SU-DHL-6 (cell line): ENCODE data around the gene MSH6.

ENCODE experiments used
- H2AFZ ChIP-seq: fragments of 200-600 bp; sonication (generic); 2 replicates; pipeline ENCODE4 v1.6.1; 2014; ENCODE audit warnings: low read depth, mild to moderate bottlenecking, moderate library complexity, mixed read lengths, antibody characterized with exemption, low read length; ENCODE audit not compliant: severe bottlenecking
- H3F3A ChIP-seq: fragments of 200-600 bp; shearing (Covaris generic); 2 replicates; pipeline ENCODE4 v1.6.0; 2016; ENCODE audit warnings: antibody characterized with exemption, mild to moderate bottlenecking; ENCODE audit not compliant: insufficient read depth
- H3K27ac ChIP-seq: fragments of 200-600 bp; sonication (generic); 2 replicates; pipeline ENCODE4 v1.5.1; 2016; ENCODE audit warnings: low read depth, mild to moderate bottlenecking, low read length, moderate library complexity, mixed read lengths
- H3K27me3 ChIP-seq: fragments of 200-600 bp; sonication (generic), shearing (Covaris generic); 2 replicates; pipeline ENCODE4 v1.6.0; 2014; ENCODE audit warnings: mild to moderate bottlenecking, low read length
- H3K36me3 ChIP-seq: fragments of 200-600 bp; sonication (generic); 2 replicates; pipeline ENCODE4 v1.6.1; 2014; ENCODE audit warnings: mild to moderate bottlenecking, low read length, mixed read lengths
- H3K4me2 ChIP-seq: fragments of 300-600, 200-600 bp; shearing (Covaris generic), sonication (generic); 2 replicates; pipeline ENCODE4 v1.6.0; 2014; ENCODE audit warnings: low read length, low read depth, mild to moderate bottlenecking; ENCODE audit not compliant: poor library complexity, severe bottlenecking
- H3K4me3 ChIP-seq: fragments of 200-600 bp; sonication (generic); 2 replicates; pipeline ENCODE4 v1.5.1; 2014; ENCODE audit warnings: antibody characterized with exemption, low read length, mild to moderate bottlenecking, mixed read lengths; ENCODE audit not compliant: insufficient read depth, poor library complexity, severe bottlenecking
- H3K79me2 ChIP-seq: fragments of 200-600 bp; sonication (generic); 2 replicates; pipeline ENCODE4 v1.6.1; 2014; ENCODE audit warnings: mild to moderate bottlenecking, low read length, moderate library complexity; ENCODE audit not compliant: insufficient read depth
- H3K9ac ChIP-seq: fragments of 200-600 bp; sonication (generic); 2 replicates; pipeline ENCODE4 v1.7.0; 2014; ENCODE audit warnings: mild to moderate bottlenecking, low read length
- H3K9me2 ChIP-seq: fragments of 200-600 bp; sonication (generic); replicated peaks from 2 replicates; pipeline ENCODE4 v1.6.1; 2014; ENCODE audit warnings: low read length; ENCODE audit not compliant: insufficient read depth
- H3K9me3 ChIP-seq: fragments of 200-600 bp; sonication (generic); 2 replicates; pipeline ENCODE4 v1.6.1; 2014; ENCODE audit warnings: low read length, mixed read lengths; ENCODE audit not compliant: insufficient read depth
- H4K20me1 ChIP-seq: fragments of 200-600 bp; sonication (generic); 2 replicates; pipeline ENCODE4 v1.6.1; 2014; ENCODE audit warnings: low read depth, mild to moderate bottlenecking, antibody characterized with exemption, low read length, moderate library complexity, mixed read lengths
- EZH2phosphoT487 ChIP-seq: fragments of 200-600 bp; sonication (generic), shearing (Covaris generic); conservative IDR thresholded peaks from 2 replicates; pipeline ENCODE4 v1.6.1; 2018; ENCODE audit warnings: mild to moderate bottlenecking, antibody characterized with exemption, low read length, moderate library complexity, mixed read lengths
- TF ChIP-seq, protein P1 (sequence below): fragments of 200-600 bp; sonication (generic); IDR thresholded peaks from one replicate; pipeline ENCODE4 v1.5.1; 2017; ENCODE audit warnings: antibody characterized with exemption, mild to moderate bottlenecking, low read length, moderate library complexity; ENCODE audit not compliant: insufficient read depth, poor library complexity, severe bottlenecking

MSH6 gene

DNA sequence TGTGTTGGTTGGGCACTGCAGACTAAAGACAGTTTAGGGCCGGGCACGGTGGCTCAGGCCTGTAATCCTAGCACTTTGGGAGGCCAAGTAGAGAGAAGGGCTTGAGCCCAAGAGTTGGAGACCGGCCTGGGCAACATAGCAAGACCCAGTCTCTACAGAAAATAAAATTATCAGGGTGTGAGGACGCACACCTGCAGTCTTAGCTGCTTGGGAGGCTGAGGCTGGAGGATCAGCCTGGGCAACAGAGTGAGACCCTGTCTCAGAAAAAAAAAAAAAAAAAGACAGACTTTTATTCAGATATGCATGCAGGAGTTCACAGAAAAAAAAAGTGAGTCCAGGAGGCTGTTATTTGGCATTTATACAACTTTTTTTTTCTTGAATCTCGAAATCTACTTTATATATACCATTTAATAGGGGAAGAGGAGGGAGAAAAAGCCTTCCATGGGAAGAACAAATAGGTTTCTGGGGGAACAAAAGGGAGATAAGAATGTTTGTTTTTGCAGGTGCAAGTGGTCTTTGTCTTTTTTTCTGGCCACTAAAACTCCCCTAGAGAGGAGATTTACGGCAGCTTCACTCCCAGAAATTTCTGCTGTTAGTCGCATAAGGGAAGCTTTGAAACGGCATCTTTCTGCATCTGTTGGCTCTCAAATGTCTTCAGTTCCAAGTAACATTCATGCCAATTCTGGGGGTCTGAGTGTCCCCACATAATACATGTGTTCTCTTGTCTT lies 4.1 kb upstream of the MSH6 start:
- Histone ChIP-seq H3K27ac (no peak overlapping the region), H3K9me2 (no peaks in the 10 kb centered on the region), H2AFZ (no peak overlapping the region), H3K4me2 (no peak overlapping the region), H3K9me3 (no peaks in the 10 kb centered on the region), H3K79me2 (peaks cover 20% of the 10 kb centered on the region), H3K36me3 (no peaks in the 10 kb centered on the region), H3K4me3 (no peak overlapping the region), H3K27me3 (no peaks in the 10 kb centered on the region), H4K20me1 (no peaks in the 10 kb centered on the region), H3K9ac (no peak overlapping the region), H3F3A (peaks cover 54% of the 10 kb centered on the region)
- no peak for TF ChIP-seq EZH2phosphoT487
- TF ChIP-seq, protein P1, sequence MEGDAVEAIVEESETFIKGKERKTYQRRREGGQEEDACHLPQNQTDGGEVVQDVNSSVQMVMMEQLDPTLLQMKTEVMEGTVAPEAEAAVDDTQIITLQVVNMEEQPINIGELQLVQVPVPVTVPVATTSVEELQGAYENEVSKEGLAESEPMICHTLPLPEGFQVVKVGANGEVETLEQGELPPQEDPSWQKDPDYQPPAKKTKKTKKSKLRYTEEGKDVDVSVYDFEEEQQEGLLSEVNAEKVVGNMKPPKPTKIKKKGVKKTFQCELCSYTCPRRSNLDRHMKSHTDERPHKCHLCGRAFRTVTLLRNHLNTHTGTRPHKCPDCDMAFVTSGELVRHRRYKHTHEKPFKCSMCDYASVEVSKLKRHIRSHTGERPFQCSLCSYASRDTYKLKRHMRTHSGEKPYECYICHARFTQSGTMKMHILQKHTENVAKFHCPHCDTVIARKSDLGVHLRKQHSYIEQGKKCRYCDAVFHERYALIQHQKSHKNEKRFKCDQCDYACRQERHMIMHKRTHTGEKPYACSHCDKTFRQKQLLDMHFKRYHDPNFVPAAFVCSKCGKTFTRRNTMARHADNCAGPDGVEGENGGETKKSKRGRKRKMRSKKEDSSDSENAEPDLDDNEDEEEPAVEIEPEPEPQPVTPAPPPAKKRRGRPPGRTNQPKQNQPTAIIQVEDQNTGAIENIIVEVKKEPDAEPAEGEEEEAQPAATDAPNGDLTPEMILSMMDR: no peak

- Histone ChIP-seq H4K20me1 (0 out of 2 replicates have a peak, but pooled peaks cover 3% of the 10 kb centered on the region), H3K79me2 (peaks cover 25% of the 10 kb centered on the region), H3K4me3 (no peak overlapping the region), H3K9me3 (no peaks in the 10 kb centered on the region), H2AFZ (no peak overlapping the region), H3K9ac (no peak overlapping the region), H3K4me2 (no peak overlapping the region), H3K9me2 (no peaks in the 10 kb centered on the region), H3F3A (peaks cover 54% of the 10 kb centered on the region), H3K27me3 (no peaks in the 10 kb centered on the region), H3K36me3 (0 out of 2 replicates have a peak, but pooled peaks cover under 1% of the 10 kb centered on the region), H3K27ac (no peak overlapping the region)
- no peak for TF ChIP-seq EZH2phosphoT487
- TF ChIP-seq, protein P1: no peak
Observed at GRCh38 chr2:47779426-47779790, 3.5 kb upstream of the MSH6 start.

GRCh38 chr2:47782381-47782670 lies 619 bp upstream of the MSH6 start:
- H3K79me2 ChIP-seq: peaks cover 44% of the 10 kb centered on the region
- H3K27ac ChIP-seq: peak overlapping the region; percentile 93
- H3F3A ChIP-seq: peaks cover 63% of the 10 kb centered on the region
- peak overlapping the region; percentile 60 for H3K4me3 ChIP-seq
- TF ChIP-seq EZH2phosphoT487: no peak
- TF ChIP-seq, protein P1: no peak
- H3K9ac ChIP-seq: peak overlapping the region; percentile 98
- H4K20me1 ChIP-seq: peaks cover 25% of the 10 kb centered on the region
- H3K9me3 ChIP-seq: no peaks in the 10 kb centered on the region
- H3K4me2 ChIP-seq: peak overlapping the region; percentile 86
- no peaks in the 10 kb centered on the region for H3K9me2 ChIP-seq
- H2AFZ ChIP-seq: no peak overlapping the region
- H3K36me3 ChIP-seq: peaks cover 12% of the 10 kb centered on the region
- H3K27me3 ChIP-seq: no peaks in the 10 kb centered on the region
